ENCODE results near the gene MORN1.

MORN1 gene

GRCh38 chr1:2351723-2352122 lies 39.6 kb downstream of the MORN1 start:
- Histone ChIP-seq H3K79me2 (ENCODE audit: insufficient read depth, low read length) (no peaks in the 10 kb centered on the region), H4K20me1 (ENCODE audit: insufficient read depth, low read length, poor library complexity, severe bottlenecking) (no peaks in the 10 kb centered on the region), H3K4me1 (ENCODE audit: insufficient read depth, low read length, poor library complexity, severe bottlenecking) (no peaks in the 10 kb centered on the region), H3K27me3 (ENCODE audit: insufficient read depth, low read length, poor library complexity, severe bottlenecking) (no peaks in the 10 kb centered on the region), H2AFZ (ENCODE audit: low read length) (no peak overlapping the region), H3K4me2 (ENCODE audit: low read depth, low read length, poor library complexity, severe bottlenecking) (no peak overlapping the region), H3K9me2 (replicated peaks; ENCODE audit: low read depth, low read length) (no peaks in the 10 kb centered on the region), H3F3A (ENCODE audit: low read depth) (no peaks in the 10 kb centered on the region), H3K4me3 (ENCODE audit: low read length, poor library complexity, severe bottlenecking) (no peak overlapping the region), H3K9ac (ENCODE audit: low read depth, low read length, poor library complexity, severe bottlenecking) (no peak overlapping the region), H3K9me3 (ENCODE audit: insufficient read depth, low read depth, low read length) (no peaks in the 10 kb centered on the region), H3K36me3 (ENCODE audit: insufficient read depth, low read length) (no peaks in the 10 kb centered on the region)
- TF ChIP-seq EZH2phosphoT487 (IDR thresholded peaks at IDR 0.05; ENCODE audit: borderline replicate concordance) = no peak
- no peak for TF ChIP-seq CTCF (conservative IDR thresholded peaks at IDR 0.05; ENCODE audit: low read length)

- H3K36me3 ChIP-seq (ENCODE audit: insufficient read depth, low read length) = no peaks in the 10 kb centered on the region
- H3K4me2 ChIP-seq (ENCODE audit: low read depth, low read length, poor library complexity, severe bottlenecking) = no peak overlapping the region
- no peaks in the 10 kb centered on the region for H3K9me3 ChIP-seq (ENCODE audit: insufficient read depth, low read depth, low read length)
- no peaks in the 10 kb centered on the region for H3K4me1 ChIP-seq (ENCODE audit: insufficient read depth, low read length, poor library complexity, severe bottlenecking)
- H3K79me2 ChIP-seq (ENCODE audit: insufficient read depth, low read length) = no peaks in the 10 kb centered on the region
- no peaks in the 10 kb centered on the region for H3K9me2 ChIP-seq (replicated peaks; ENCODE audit: low read depth, low read length)
- H3K4me3 ChIP-seq (ENCODE audit: low read length, poor library complexity, severe bottlenecking) = no peak overlapping the region
- no peak for TF ChIP-seq CTCF (conservative IDR thresholded peaks at IDR 0.05; ENCODE audit: low read length)
- no peak for TF ChIP-seq EZH2phosphoT487 (IDR thresholded peaks at IDR 0.05; ENCODE audit: borderline replicate concordance)
- H3F3A ChIP-seq (ENCODE audit: low read depth) = no peaks in the 10 kb centered on the region
- H3K9ac ChIP-seq (ENCODE audit: low read depth, low read length, poor library complexity, severe bottlenecking) = no peak overlapping the region
- H2AFZ ChIP-seq (ENCODE audit: low read length) = no peak overlapping the region
- H4K20me1 ChIP-seq (ENCODE audit: insufficient read depth, low read length, poor library complexity, severe bottlenecking) = no peaks in the 10 kb centered on the region
- no peaks in the 10 kb centered on the region for H3K27me3 ChIP-seq (ENCODE audit: insufficient read depth, low read length, poor library complexity, severe bottlenecking)
Measured at GRCh38 chr1:2350911-2351655, 40.3 kb downstream of the MORN1 start.

GRCh38 chr1:2350501-2350900 lies 40.9 kb downstream of the MORN1 start:
- no peak overlapping the region for H3K9ac ChIP-seq (ENCODE audit: low read depth, low read length, poor library complexity, severe bottlenecking)
- H4K20me1 ChIP-seq (ENCODE audit: insufficient read depth, low read length, poor library complexity, severe bottlenecking) = no peaks in the 10 kb centered on the region
- no peak overlapping the region for H3K4me3 ChIP-seq (ENCODE audit: low read length, poor library complexity, severe bottlenecking)
- H3K4me2 ChIP-seq (ENCODE audit: low read depth, low read length, poor library complexity, severe bottlenecking) = no peak overlapping the region
- H3K79me2 ChIP-seq (ENCODE audit: insufficient read depth, low read length) = no peaks in the 10 kb centered on the region
- H3K9me2 ChIP-seq (replicated peaks; ENCODE audit: low read depth, low read length) = no peaks in the 10 kb centered on the region
- H2AFZ ChIP-seq (ENCODE audit: low read length) = no peak overlapping the region
- no peaks in the 10 kb centered on the region for H3K4me1 ChIP-seq (ENCODE audit: insufficient read depth, low read length, poor library complexity, severe bottlenecking)
- TF ChIP-seq EZH2phosphoT487 (IDR thresholded peaks at IDR 0.05; ENCODE audit: borderline replicate concordance) (no peak), CTCF (conservative IDR thresholded peaks at IDR 0.05; ENCODE audit: low read length) (no peak)
- H3F3A ChIP-seq (ENCODE audit: low read depth) = no peaks in the 10 kb centered on the region
- H3K27me3 ChIP-seq (ENCODE audit: insufficient read depth, low read length, poor library complexity, severe bottlenecking) = no peaks in the 10 kb centered on the region
- H3K9me3 ChIP-seq (ENCODE audit: insufficient read depth, low read depth, low read length) = no peaks in the 10 kb centered on the region
- H3K36me3 ChIP-seq (ENCODE audit: insufficient read depth, low read length) = no peaks in the 10 kb centered on the region
